ENCODE data around the gene JPH4.

The JPH4 gene

GRCh38 chr14:23523229-23524016, 55.2 kb downstream of the JPH4 start:
- Histone ChIP-seq H2BK5ac (ENCODE audit: low read length) (no peak overlapping the region), H3K4me3 (ENCODE audit: low read length) (no peak overlapping the region), H4K5ac (ENCODE audit: low read length) (no peak overlapping the region), H3K27me3 (ENCODE audit: insufficient read depth, low read length, poor library complexity) (no peaks in the 10 kb centered on the region), H3K79me2 (ENCODE audit: control insufficient read depth, insufficient read depth, low read length) (no peaks in the 10 kb centered on the region), H3K9ac (ENCODE audit: low read length) (no peak overlapping the region), H2BK15ac (replicated peaks; ENCODE audit: low read depth) (no peak overlapping the region), H2BK120ac (ENCODE audit: low read depth, low read length) (no peak overlapping the region), H4K8ac (ENCODE audit: low read depth, low read length) (no peak overlapping the region), H3K23ac (ENCODE audit: low read length) (no peak overlapping the region), H3K79me1 (ENCODE audit: low read length) (no peaks in the 10 kb centered on the region), H3K4me2 (ENCODE audit: low read length) (no peak overlapping the region), H3K27ac (ENCODE audit: low read depth, low read length) (no peak overlapping the region), H2AK5ac (ENCODE audit: low read length) (no peak overlapping the region), H3K4me1 (ENCODE audit: control insufficient read depth, low read depth, low read length) (peaks cover 6% of the 10 kb centered on the region), H3K4ac (ENCODE audit: low read depth, low read length) (no peak overlapping the region), H3K56ac (ENCODE audit: low read length) (no peak overlapping the region), H3K36me3 (ENCODE audit: control insufficient read depth, insufficient read depth, low read length) (peaks cover 2% of the 10 kb centered on the region), H3K18ac (ENCODE audit: low read length) (no peak overlapping the region)
- no CpG with 5 or more reads among the region's 16 CpGs for WGBS (ENCODE audit: extremely low coverage, insufficient coverage, low lambda C conversion rate)
- no peak for DNase-seq

- H3K4me3 ChIP-seq (ENCODE audit: low read length), result no peak overlapping the region
- no peak overlapping the region for H3K27ac ChIP-seq (ENCODE audit: low read depth, low read length)
- H3K23ac ChIP-seq (ENCODE audit: low read length), result no peak overlapping the region
- H4K5ac ChIP-seq (ENCODE audit: low read length), result no peak overlapping the region
- H4K8ac ChIP-seq (ENCODE audit: low read depth, low read length), result no peak overlapping the region
- H3K4ac ChIP-seq (ENCODE audit: low read depth, low read length), result no peak overlapping the region
- no peak overlapping the region for H2BK15ac ChIP-seq (replicated peaks; ENCODE audit: low read depth)
- DNase-seq, result no peak
- no peaks in the 10 kb centered on the region for H3K79me1 ChIP-seq (ENCODE audit: low read length)
- H3K56ac ChIP-seq (ENCODE audit: low read length), result no peak overlapping the region
- no peak overlapping the region for H3K4me2 ChIP-seq (ENCODE audit: low read length)
- no peak overlapping the region for H3K18ac ChIP-seq (ENCODE audit: low read length)
- H3K27me3 ChIP-seq (ENCODE audit: insufficient read depth, low read length, poor library complexity), result no peaks in the 10 kb centered on the region
- peaks cover 7% of the 10 kb centered on the region for H3K4me1 ChIP-seq (ENCODE audit: control insufficient read depth, low read depth, low read length)
- no peaks in the 10 kb centered on the region for H3K79me2 ChIP-seq (ENCODE audit: control insufficient read depth, insufficient read depth, low read length)
- no CpG with 5 or more reads among the region's 9 CpGs for WGBS (ENCODE audit: extremely low coverage, insufficient coverage, low lambda C conversion rate)
- H3K9ac ChIP-seq (ENCODE audit: low read length), result no peak overlapping the region
- H2BK5ac ChIP-seq (ENCODE audit: low read length), result no peak overlapping the region
- H2AK5ac ChIP-seq (ENCODE audit: low read length), result no peak overlapping the region
- H3K36me3 ChIP-seq (ENCODE audit: control insufficient read depth, insufficient read depth, low read length), result peaks cover 2% of the 10 kb centered on the region
- no peak overlapping the region for H2BK120ac ChIP-seq (ENCODE audit: low read depth, low read length)
Observed at GRCh38 chr14:23522643-23523198, 55.9 kb downstream of the JPH4 start.

GRCh38 chr14:23521785-23522640, 56.6 kb downstream of the JPH4 start:
- Histone ChIP-seq H3K36me3 (ENCODE audit: control insufficient read depth, insufficient read depth, low read length) (peaks cover 2% of the 10 kb centered on the region), H3K27me3 (ENCODE audit: insufficient read depth, low read length, poor library complexity) (no peaks in the 10 kb centered on the region), H3K4me1 (ENCODE audit: control insufficient read depth, low read depth, low read length) (peaks cover 7% of the 10 kb centered on the region), H2AK5ac (ENCODE audit: low read length) (no peak overlapping the region), H4K5ac (ENCODE audit: low read length) (no peak overlapping the region), H3K4me2 (ENCODE audit: low read length) (no peak overlapping the region), H3K4me3 (ENCODE audit: low read length) (no peak overlapping the region), H3K18ac (ENCODE audit: low read length) (no peak overlapping the region), H4K8ac (ENCODE audit: low read depth, low read length) (no peak overlapping the region), H3K79me1 (ENCODE audit: low read length) (no peaks in the 10 kb centered on the region), H3K23ac (ENCODE audit: low read length) (no peak overlapping the region), H3K4ac (ENCODE audit: low read depth, low read length) (no peak overlapping the region), H3K79me2 (ENCODE audit: control insufficient read depth, insufficient read depth, low read length) (no peaks in the 10 kb centered on the region), H3K9ac (ENCODE audit: low read length) (no peak overlapping the region), H2BK15ac (replicated peaks; ENCODE audit: low read depth) (no peak overlapping the region), H3K27ac (ENCODE audit: low read depth, low read length) (no peak overlapping the region), H2BK120ac (ENCODE audit: low read depth, low read length) (no peak overlapping the region), H2BK5ac (ENCODE audit: low read length) (no peak overlapping the region), H3K56ac (ENCODE audit: low read length) (no peak overlapping the region)
- no CpG with 5 or more reads among the region's 20 CpGs for WGBS (ENCODE audit: extremely low coverage, insufficient coverage, low lambda C conversion rate)
- no peak for DNase-seq

GRCh38 chr14:23520899-23521533, 57.6 kb downstream of the JPH4 start:
- H3K27ac ChIP-seq (ENCODE audit: low read depth, low read length), result no peak overlapping the region

GRCh38 chr14:23518709-23519108, 59.9 kb downstream of the JPH4 start:
- no peak overlapping the region for H3K27ac ChIP-seq (ENCODE audit: low read depth, low read length)
- WGBS (ENCODE audit: extremely low coverage, insufficient coverage, low lambda C conversion rate), result no CpG with 5 or more reads among the region's 4 CpGs

More at GRCh38 chr14:23520899-23521533, 57.6 kb downstream of the JPH4 start:
- Histone ChIP-seq H2AK5ac (ENCODE audit: low read length) (no peak overlapping the region), H2BK120ac (ENCODE audit: low read depth, low read length) (no peak overlapping the region), H3K79me1 (ENCODE audit: low read length) (no peaks in the 10 kb centered on the region), H3K36me3 (ENCODE audit: control insufficient read depth, insufficient read depth, low read length) (peaks cover 2% of the 10 kb centered on the region), H3K4me1 (ENCODE audit: control insufficient read depth, low read depth, low read length) (peaks cover 7% of the 10 kb centered on the region), H3K56ac (ENCODE audit: low read length) (no peak overlapping the region), H3K4me2 (ENCODE audit: low read length) (no peak overlapping the region), H3K4me3 (ENCODE audit: low read length) (no peak overlapping the region), H3K9ac (ENCODE audit: low read length) (no peak overlapping the region), H3K4ac (ENCODE audit: low read depth, low read length) (no peak overlapping the region), H4K8ac (ENCODE audit: low read depth, low read length) (no peak overlapping the region), H3K18ac (ENCODE audit: low read length) (no peak overlapping the region), H3K27me3 (ENCODE audit: insufficient read depth, low read length, poor library complexity) (no peaks in the 10 kb centered on the region), H2BK5ac (ENCODE audit: low read length) (no peak overlapping the region), H4K5ac (ENCODE audit: low read length) (no peak overlapping the region), H3K79me2 (ENCODE audit: control insufficient read depth, insufficient read depth, low read length) (no peaks in the 10 kb centered on the region), H2BK15ac (replicated peaks; ENCODE audit: low read depth) (no peak overlapping the region), H3K23ac (ENCODE audit: low read length) (no peak overlapping the region)
- WGBS (ENCODE audit: extremely low coverage, insufficient coverage, low lambda C conversion rate), result no CpG with 5 or more reads among the region's 14 CpGs
- no peak for DNase-seq

More at GRCh38 chr14:23518709-23519108, 59.9 kb downstream of the JPH4 start:
- no peak overlapping the region for H3K4me3 ChIP-seq (ENCODE audit: low read length)
- no peak overlapping the region for H3K9ac ChIP-seq (ENCODE audit: low read length)
- no peak overlapping the region for H3K4me2 ChIP-seq (ENCODE audit: low read length)
- H4K8ac ChIP-seq (ENCODE audit: low read depth, low read length), result no peak overlapping the region
- no peaks in the 10 kb centered on the region for H3K79me2 ChIP-seq (ENCODE audit: control insufficient read depth, insufficient read depth, low read length)
- H2AK5ac ChIP-seq (ENCODE audit: low read length), result no peak overlapping the region
- no peak overlapping the region for H4K5ac ChIP-seq (ENCODE audit: low read length)
- DNase-seq, result peak; percentile 66
- peaks cover 2% of the 10 kb centered on the region for H3K36me3 ChIP-seq (ENCODE audit: control insufficient read depth, insufficient read depth, low read length)
- no peak overlapping the region for H3K56ac ChIP-seq (ENCODE audit: low read length)
- H2BK15ac ChIP-seq (replicated peaks; ENCODE audit: low read depth), result no peak overlapping the region
- H2BK5ac ChIP-seq (ENCODE audit: low read length), result no peak overlapping the region
- H3K4ac ChIP-seq (ENCODE audit: low read depth, low read length), result no peak overlapping the region
- no peak overlapping the region for H3K23ac ChIP-seq (ENCODE audit: low read length)
- H3K79me1 ChIP-seq (ENCODE audit: low read length), result no peaks in the 10 kb centered on the region
- no peaks in the 10 kb centered on the region for H3K27me3 ChIP-seq (ENCODE audit: insufficient read depth, low read length, poor library complexity)
- no peak overlapping the region for H2BK120ac ChIP-seq (ENCODE audit: low read depth, low read length)
- peaks cover 7% of the 10 kb centered on the region for H3K4me1 ChIP-seq (ENCODE audit: control insufficient read depth, low read depth, low read length)
- no peak overlapping the region for H3K18ac ChIP-seq (ENCODE audit: low read length)

All from mesendoderm (in vitro differentiated cells).